Urinary bladder (tissue), 4 donors: ENCODE results near the gene NCEH1. TPM values are rescaled to one million over a fixed set of nuclear protein-coding genes. Genes with fewer than 3 reads are reported as not detected.

Experiments used
- DNase-seq: peaks from one replicate; pipeline ENCODE4 v3.0.0-alpha.2; 2015; ENCODE audit errors: extremely low spot score
- H3K27ac ChIP-seq: one replicate; pipeline ENCODE4 v1.5.1; 2013; ENCODE audit warnings: low read depth, mild to moderate bottlenecking, moderate library complexity
- H3K36me3 ChIP-seq: one replicate; pipeline ENCODE4 v1.6.1; 2013; ENCODE audit warnings: mild to moderate bottlenecking, moderate library complexity; ENCODE audit not compliant: insufficient read depth
- H3K4me1 ChIP-seq: one replicate; pipeline ENCODE4 v1.6.1; 2013; ENCODE audit warnings: mild to moderate bottlenecking, moderate library complexity; ENCODE audit not compliant: insufficient read depth
- H3K4me3 ChIP-seq: one replicate; pipeline ENCODE4 v1.5.1; 2013; ENCODE audit warnings: low read depth, low read length
- WGBS: extraction: QIAGEN DNeasy Blood & Tissue Kit; methylation state at CpG from one replicate; pipeline ENCODE4 v1.1.7; 2013; 5-methylcytosine and 5-hydroxymethylcytosine counted together
- polyA plus RNA-seq: library from polyadenylated mRNA; stranded (reverse); fragments of 200-250 nt; gene quantifications from one replicate; pipeline ENCODE4 v1.2.3, GENCODE V29; 2013
- total RNA-seq: library from RNA; depleted of rRNA; stranded (reverse); fragments of >200 nt; gene quantifications from one replicate; pipeline ENCODE4 v1.2.3, GENCODE V29; 2014
- donor health status: healthy with polysubstance abuse.
- donor health status: healthy.

Gene NCEH1
- total and polyA plus RNA-seq, 2 donors: 2.8 to 8.9 TPM

DNA sequence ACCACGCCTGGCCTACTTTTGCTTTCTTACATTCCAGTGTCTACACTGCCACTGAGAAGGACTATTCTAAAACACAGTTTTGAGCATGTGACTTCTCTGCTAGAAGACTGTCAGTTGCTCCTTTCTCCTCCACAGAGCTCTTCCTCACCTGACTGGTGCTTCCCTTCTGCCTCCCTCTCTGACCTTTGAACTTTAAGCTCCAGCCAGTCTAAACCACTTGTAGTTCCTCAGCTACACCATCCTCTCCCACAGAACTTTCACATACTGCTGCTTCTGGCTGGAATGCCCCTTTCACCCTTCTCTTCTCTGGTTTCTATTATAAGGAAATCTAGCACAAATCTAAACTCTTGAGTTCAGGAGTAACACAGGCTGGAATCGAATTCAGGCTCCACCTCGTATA is 9.1 kb downstream of the NCEH1 start:
- WGBS: 94% methylated on average over 3 of the region's 3 CpGs
- no peak overlapping the region for H3K4me3 ChIP-seq
- no peak for DNase-seq
- H3K36me3 ChIP-seq: no peaks in the 10 kb centered on the region
- no peak overlapping the region for H3K27ac ChIP-seq
- H3K4me1 ChIP-seq: no peaks in the 10 kb centered on the region

- 93% methylated on average over 1 of the region's 1 CpG for WGBS
Observed at GRCh38 chr3:172700936-172701455, 9.9 kb downstream of the NCEH1 start.

DNA sequence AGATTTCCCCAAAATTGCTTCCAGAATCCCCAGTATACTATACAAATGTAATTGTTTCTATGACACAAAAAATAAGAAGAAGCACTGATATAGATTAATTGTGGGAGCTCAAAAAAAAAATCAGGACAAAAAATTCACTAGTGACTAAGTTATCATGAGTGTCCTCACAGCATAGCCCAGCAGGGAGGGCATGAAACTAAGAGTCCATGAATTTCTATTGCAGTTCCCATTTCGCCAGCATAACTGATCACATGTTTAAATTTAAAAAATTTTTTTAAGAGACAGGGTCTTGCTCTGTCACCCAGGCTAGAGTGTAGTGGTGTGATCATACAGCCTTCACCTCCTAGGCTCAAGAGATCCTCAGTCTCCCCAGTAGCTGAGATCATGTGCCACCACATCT is 10.6 kb downstream of the NCEH1 start:
- Histone ChIP-seq H3K4me1 (no peaks in the 10 kb centered on the region), H3K4me3 (no peak overlapping the region), H3K36me3 (no peaks in the 10 kb centered on the region), H3K27ac (no peak overlapping the region)
- 94% methylated on average over 1 of the region's 1 CpG for WGBS
- no peak for DNase-seq

More at GRCh38 chr3:172700936-172701455, 9.9 kb downstream of the NCEH1 start:
- Histone ChIP-seq H3K4me1 (no peaks in the 10 kb centered on the region), H3K27ac (no peak overlapping the region), H3K4me3 (no peak overlapping the region), H3K36me3 (no peaks in the 10 kb centered on the region)
- no peak for DNase-seq

DNA sequence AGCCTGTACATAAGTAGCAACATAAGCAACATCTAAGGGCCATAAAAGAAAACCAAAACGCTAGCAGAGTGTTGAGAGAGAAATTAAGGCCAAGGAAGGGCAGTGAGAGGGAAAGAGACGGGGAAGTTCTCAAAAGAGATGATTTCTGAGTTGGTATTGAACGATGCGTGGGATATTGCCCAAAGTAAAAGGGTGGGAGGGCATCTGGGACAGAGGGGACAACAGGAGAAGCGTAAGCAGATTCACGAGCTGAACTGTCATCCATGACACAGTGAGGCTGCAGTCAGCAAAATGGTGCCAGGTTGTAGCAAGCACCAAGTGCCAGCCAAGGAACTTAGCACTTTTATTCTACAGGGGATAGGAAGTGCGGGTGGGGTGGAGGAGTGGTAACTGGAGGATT is 11.8 kb downstream of the NCEH1 start:
- 85% methylated on average over 7 of the region's 7 CpGs for WGBS
- Histone ChIP-seq H3K27ac (no peak overlapping the region), H3K4me3 (no peak overlapping the region), H3K4me1 (no peaks in the 10 kb centered on the region), H3K36me3 (no peaks in the 10 kb centered on the region)
- DNase-seq: no peak

DNA sequence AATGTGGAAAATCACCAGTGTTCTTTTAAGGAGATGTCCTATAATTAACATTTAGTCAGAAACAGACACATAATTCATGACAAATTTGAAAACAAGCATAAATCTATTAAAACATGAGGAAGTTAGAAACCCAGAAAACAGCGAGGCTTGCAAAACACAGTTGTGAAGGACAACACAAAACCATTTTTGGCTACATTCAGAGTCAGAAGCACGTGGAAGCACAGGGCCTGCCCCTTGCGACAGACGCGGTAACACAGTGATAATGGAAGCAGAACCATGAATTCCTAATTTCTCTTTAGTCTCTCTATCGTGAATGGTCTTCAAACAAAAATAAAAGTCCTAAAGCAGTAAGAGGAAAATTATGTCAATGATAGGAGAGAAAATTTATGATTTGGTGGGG is 12.2 kb downstream of the NCEH1 start:
- 81% methylated on average over 6 of the region's 6 CpGs for WGBS
- Histone ChIP-seq H3K4me3 (no peak overlapping the region), H3K36me3 (no peaks in the 10 kb centered on the region), H3K4me1 (no peaks in the 10 kb centered on the region), H3K27ac (no peak overlapping the region)
- DNase-seq: no peak

- WGBS: 95% methylated on average over 1 of the region's 1 CpG
- H3K4me3 ChIP-seq: no peak overlapping the region
- DNase-seq: no peak
- H3K4me1 ChIP-seq: peaks cover 2% of the 10 kb centered on the region
- H3K36me3 ChIP-seq: no peaks in the 10 kb centered on the region
- H3K27ac ChIP-seq: no peak overlapping the region
Observed at GRCh38 chr3:172697558-172697957, 13.3 kb downstream of the NCEH1 start.

DNA sequence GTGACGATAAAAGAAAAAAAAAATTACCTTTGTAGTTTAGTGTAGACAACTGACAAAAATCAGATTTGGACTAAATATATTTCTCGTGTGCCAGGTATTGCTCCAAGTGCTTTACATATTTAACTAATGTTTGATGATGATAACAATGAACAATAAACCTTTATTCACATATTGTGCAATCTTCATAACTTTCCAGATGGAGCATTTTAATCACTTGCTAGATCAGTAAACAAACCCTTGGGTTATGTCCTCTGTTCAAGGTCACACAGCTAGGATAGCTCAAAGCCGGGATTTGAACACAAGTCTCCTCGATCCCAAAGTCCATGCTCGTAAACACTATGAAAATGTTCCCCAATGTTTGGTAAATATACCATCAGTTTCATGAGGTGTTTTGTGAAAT is 14.5 kb downstream of the NCEH1 start:
- H3K4me1 ChIP-seq: peaks cover 2% of the 10 kb centered on the region
- WGBS: 76% methylated on average over 5 of the region's 5 CpGs
- H3K27ac ChIP-seq: no peak overlapping the region

GRCh38 chr3:172694573-172695246 is 16.2 kb downstream of the NCEH1 start:
- Histone ChIP-seq H3K36me3 (no peaks in the 10 kb centered on the region), H3K4me1 (peaks cover 2% of the 10 kb centered on the region), H3K27ac (no peak overlapping the region), H3K4me3 (no peak overlapping the region)
- no peak for DNase-seq
- 88% methylated on average over 4 of the region's 4 CpGs for WGBS

More for the DNA sequence above, 14.5 kb downstream of the NCEH1 start:
- DNase-seq: no peak
- Histone ChIP-seq H3K36me3 (no peaks in the 10 kb centered on the region), H3K4me3 (no peak overlapping the region)

DNA sequence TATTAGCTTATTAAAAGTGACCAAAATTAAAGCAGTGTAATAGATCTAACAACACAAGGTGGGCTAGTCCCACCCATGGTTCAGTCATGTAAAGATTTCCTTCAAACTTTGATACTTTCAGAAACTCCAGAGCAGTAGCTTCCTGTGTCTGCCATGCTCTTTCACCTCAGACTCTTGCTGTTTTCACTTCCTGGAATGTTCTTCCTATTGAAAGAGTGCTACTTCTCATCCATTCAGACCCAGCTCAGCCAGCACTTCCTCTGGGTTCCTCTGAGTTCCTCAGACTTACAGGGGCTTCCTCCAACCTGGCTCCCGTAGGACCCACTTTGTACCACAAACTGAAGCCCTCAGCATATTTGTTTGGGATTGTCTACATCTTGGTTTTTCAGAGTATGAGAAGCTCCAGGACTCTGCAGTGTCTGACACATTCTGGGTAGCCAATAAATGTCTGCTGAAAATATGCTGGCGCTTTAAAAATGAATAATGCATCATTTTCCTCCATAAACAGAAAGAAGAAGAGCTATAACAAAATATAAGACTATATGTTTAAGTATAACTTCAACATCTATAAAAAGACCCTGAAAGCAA is 18.0 kb downstream of the NCEH1 start:
- no peak overlapping the region for H3K27ac ChIP-seq
- no peaks in the 10 kb centered on the region for H3K36me3 ChIP-seq
- peaks cover 2% of the 10 kb centered on the region for H3K4me1 ChIP-seq
- WGBS: 64% methylated on average over 2 of the region's 2 CpGs
- DNase-seq: no peak
- no peak overlapping the region for H3K4me3 ChIP-seq

DNA sequence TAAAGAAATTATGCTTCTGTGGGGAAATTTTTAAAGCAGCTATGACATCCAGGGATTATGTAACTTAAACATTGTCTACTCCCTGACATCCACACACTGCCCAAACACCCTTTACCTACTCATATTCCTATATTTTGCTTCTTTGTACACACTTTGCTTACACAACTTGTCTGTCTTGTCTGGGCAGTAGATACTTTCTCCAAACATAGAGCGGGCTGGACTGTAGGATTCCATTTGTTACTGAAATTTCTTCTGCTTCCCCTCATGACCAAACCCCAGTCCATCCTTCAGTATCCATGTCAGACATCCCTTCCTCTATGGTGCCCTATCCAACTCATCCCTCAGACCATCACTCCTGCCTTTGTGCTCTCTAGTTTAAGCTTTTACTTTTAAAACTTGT is 19.9 kb downstream of the NCEH1 start:
- H3K4me3 ChIP-seq: no peak overlapping the region
- 70% methylated on average over 1 of the region's 1 CpG for WGBS
- no peak for DNase-seq
- H3K4me1 ChIP-seq: peaks cover 2% of the 10 kb centered on the region
- H3K27ac ChIP-seq: no peak overlapping the region
- H3K36me3 ChIP-seq: no peaks in the 10 kb centered on the region

DNA sequence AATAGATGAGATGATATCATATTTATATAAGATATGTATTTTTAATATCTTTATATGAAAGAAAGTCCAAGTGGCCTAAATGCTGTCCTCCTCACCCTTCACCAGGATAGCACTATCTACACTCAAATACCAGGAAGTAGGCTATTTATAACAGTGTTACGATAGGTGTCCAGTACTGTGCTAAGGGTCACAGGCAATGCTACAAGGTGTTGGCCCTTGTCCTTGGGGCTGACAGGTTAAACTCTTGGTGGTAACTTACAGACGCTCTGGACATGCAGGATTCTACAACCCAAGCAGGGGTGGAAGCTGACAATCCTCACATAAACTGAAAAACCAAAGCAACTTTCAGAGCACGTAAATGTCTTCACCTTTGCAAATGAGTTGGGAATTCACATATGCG is 22.3 kb downstream of the NCEH1 start:
- DNase-seq: no peak
- H3K27ac ChIP-seq: no peak overlapping the region
- 81% methylated on average over 4 of the region's 4 CpGs for WGBS
- no peaks in the 10 kb centered on the region for H3K36me3 ChIP-seq
- no peak overlapping the region for H3K4me3 ChIP-seq
- H3K4me1 ChIP-seq: peaks cover 2% of the 10 kb centered on the region

GRCh38 chr3:172687501-172687900 is 23.4 kb downstream of the NCEH1 start:
- no peaks in the 10 kb centered on the region for H3K36me3 ChIP-seq
- 83% methylated on average over 3 of the region's 3 CpGs for WGBS

GRCh38 chr3:172685331-172686214 is 25.3 kb downstream of the NCEH1 start:
- Histone ChIP-seq H3K4me1 (no peaks in the 10 kb centered on the region), H3K36me3 (no peaks in the 10 kb centered on the region), H3K27ac (peak overlapping the region; percentile 48), H3K4me3 (no peak overlapping the region)
- DNase-seq: no peak
- 69% methylated on average over 7 of the region's 7 CpGs for WGBS

More at GRCh38 chr3:172687501-172687900, 23.4 kb downstream of the NCEH1 start:
- Histone ChIP-seq H3K4me1 (no peaks in the 10 kb centered on the region), H3K27ac (no peak overlapping the region), H3K4me3 (no peak overlapping the region)
- no peak for DNase-seq
